K562 (cell line): ENCODE measurements around the gene MEF2C. TPM values are rescaled to one million over a fixed set of nuclear protein-coding genes. Genes with fewer than 3 reads are reported as not detected.

Experiments
- EGR1 ChIP-seq: fragments of 450-650 bp; conservative IDR thresholded peaks from 2 replicates; pipeline ENCODE4 v1.6.1; 2017; ENCODE audit warnings: mild to moderate bottlenecking
- MIER1 ChIP-seq: fragments of 450-650 bp; IDR thresholded peaks from 2 replicates; pipeline ENCODE4 v1.6.1; 2016; ENCODE audit warnings: antibody characterized with exemption, mild to moderate bottlenecking, low read depth
- NCOA1 ChIP-seq: fragments of 450-650 bp; IDR thresholded peaks from 2 replicates; pipeline ENCODE4 v1.6.1; 2016; ENCODE audit warnings: low read depth
- NFATC3 ChIP-seq: fragments of 450-650 bp; IDR thresholded peaks from 2 replicates; pipeline ENCODE4 v1.6.1; 2017; ENCODE audit warnings: mild to moderate bottlenecking
- PHF20 ChIP-seq: fragments of 450-650 bp; IDR thresholded peaks from 2 replicates; pipeline ENCODE4 v1.6.1; 2018; ENCODE audit not compliant: partially characterized antibody
- RAD21 ChIP-seq, 2 experiments: fragments of 250-450 bp in 1 of 2; fragments of 450-650 bp in 1 of 2; sonication (Bioruptor Pico) in 1 of 2; formaldehyde crosslinking in 1 of 2; IDR thresholded peaks in 1 of 2; conservative IDR thresholded peaks in 1 of 2; 2 replicates each; pipeline versions ENCODE4 v1.4.0 to v1.8.0; 2020 to 2022; ENCODE audit warnings: mild to moderate bottlenecking in 2 of 2, moderate library complexity in 1 of 2
- RBM15 ChIP-seq: fragments of 200-400 bp; formaldehyde crosslinking; IDR thresholded peaks from 2 replicates; pipeline ENCODE4 v1.6.1; 2018; ENCODE audit warnings: mild to moderate bottlenecking, low read length, moderate library complexity; ENCODE audit not compliant: insufficient read depth
- SMAD1 ChIP-seq: fragments of 150-350 bp; IDR thresholded peaks from 2 replicates; pipeline ENCODE4 v1.6.1; 2014; ENCODE audit warnings: low read length, low read depth; ENCODE audit not compliant: partially characterized antibody
- SMAD4 ChIP-seq: fragments of 250-450 bp; sonication (Bioruptor Pico); conservative IDR thresholded peaks from 2 replicates; pipeline ENCODE4 v1.8.0; 2021; ENCODE audit warnings: inconsistent platforms, mild to moderate bottlenecking, moderate library complexity
- TARDBP ChIP-seq: fragments of 450-650 bp; IDR thresholded peaks from 2 replicates; pipeline ENCODE4 v1.6.1; 2016
- ZC3H8 ChIP-seq: fragments of 450-650 bp; IDR thresholded peaks from 2 replicates; pipeline ENCODE4 v1.6.1; 2017
- ZNF175 ChIP-seq: fragments of 200-800 bp; sonication (Bioruptor generic); IDR thresholded peaks from 2 replicates; pipeline ENCODE4 v1.6.1; 2016; ENCODE audit warnings: low read depth, mild to moderate bottlenecking, missing genetic modification characterization, missing compliant biosample characterization
- polyA plus RNA-seq, 8 experiments: library from polyadenylated mRNA; depleted of rRNA in 4 of 8; stranded (reverse) in 5 of 8; unstranded in 3 of 8; fragments of >200 nt; fragmentation: Nextera tagmentation in 2 of 8; fragmentation: Illumina TruSeq in 1 of 8; extraction: Ambion mirVana in 2 of 8; extraction: Trizol in 1 of 8; gene quantifications; 2 replicates each; pipeline versions ENCODE4 v1.2.1 to v1.2.3, GENCODE V29; 2011 to 2014; ENCODE audit warnings: inconsistent platforms in 1 of 8, missing spikeins in 1 of 8
- total RNA-seq, 7 experiments: library from RNA; depleted of rRNA in 6 of 7; stranded (reverse); fragments of >200 nt in 6 of 7; fragmentation: Illumina TruSeq in 2 of 7; extraction: Trizol in 2 of 7; gene quantifications; 2 replicates each; pipeline versions ENCODE4 v1.2.1 to v1.2.3, GENCODE V29; 2011 to 2021; ENCODE audit warnings: low replicate concordance in 1 of 7
- TF ChIP-seq, protein P1 (sequence below): IDR thresholded peaks from 3 replicates; pipeline ENCODE4 v1.6.1; 2011; ENCODE audit warnings: borderline replicate concordance, mild to moderate bottlenecking; ENCODE audit not compliant: insufficient read length, insufficient read depth
- TF ChIP-seq, protein P2 (sequence below): fragments of 450-650 bp; IDR thresholded peaks from 2 replicates; pipeline ENCODE4 v1.7.0; 2016; ENCODE audit warnings: borderline replicate concordance
- TF ChIP-seq, protein P3 (sequence below): fragments of 450-650 bp; formaldehyde crosslinking; IDR thresholded peaks from 2 replicates; pipeline ENCODE4 v1.4.0; 2020; ENCODE audit warnings: mild to moderate bottlenecking, moderate library complexity

MEF2C gene
- total and polyA plus RNA-seq, 9 of the 15 experiments (the other 6 are each of a cell fraction or from before 2014, with no cell fraction given) = 25.1 to 67.8 (median 58.3) TPM

DNA sequence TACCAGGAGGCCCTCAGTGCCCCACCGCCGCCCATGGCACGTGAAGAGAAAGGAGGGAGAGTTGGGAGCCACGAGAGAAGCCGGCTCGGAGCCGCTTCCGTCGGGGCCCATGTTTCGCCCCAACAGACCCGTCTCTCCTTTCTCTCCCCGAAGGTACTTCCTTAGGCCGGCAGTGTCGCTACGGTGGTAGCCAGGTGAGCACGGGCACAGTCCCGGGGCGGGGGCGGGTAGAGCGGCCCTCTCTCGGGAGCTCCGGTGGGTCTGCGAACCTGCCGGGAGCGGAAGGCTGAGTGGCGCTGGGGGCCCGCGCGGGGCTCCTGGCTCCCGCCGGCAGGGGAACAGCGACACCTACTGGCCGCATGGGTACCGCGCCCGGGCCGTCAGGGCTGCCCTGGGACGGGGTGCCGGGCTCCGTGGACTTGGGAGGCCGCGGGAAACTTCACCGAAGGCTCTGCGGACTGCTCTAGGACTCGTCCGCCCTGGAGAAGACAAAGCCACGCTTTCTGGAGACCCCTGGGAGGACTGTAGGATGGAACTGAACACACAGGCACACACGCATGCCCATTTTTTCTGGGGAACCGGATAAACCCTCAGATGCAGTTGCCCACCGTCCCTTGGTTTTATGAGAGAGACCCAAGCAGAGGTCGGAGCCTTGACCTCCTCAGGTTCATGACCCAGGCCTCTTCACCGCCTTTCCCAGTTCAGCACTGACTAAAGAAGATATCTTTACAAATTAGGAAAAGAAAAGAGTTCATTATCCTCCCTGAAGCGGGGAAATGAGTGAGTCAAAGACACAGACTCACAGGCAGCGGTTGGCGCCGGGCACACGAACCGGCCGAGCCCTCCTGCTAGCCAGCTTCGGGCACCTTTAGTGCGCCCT lies 202.5 kb downstream of the MEF2C start (continued):
- peak; percentile 90 to 93 for TF ChIP-seq RAD21 (CRISPR knock-in tag; conservative IDR thresholded peaks at IDR 0.05 in 1 of 2, IDR thresholded peaks at IDR 0.05 in 1 of 2)
- TF ChIP-seq PHF20 = no peak
- TF ChIP-seq ZNF175 (CRISPR knock-in tag) = no peak
- TF ChIP-seq, protein P1, sequence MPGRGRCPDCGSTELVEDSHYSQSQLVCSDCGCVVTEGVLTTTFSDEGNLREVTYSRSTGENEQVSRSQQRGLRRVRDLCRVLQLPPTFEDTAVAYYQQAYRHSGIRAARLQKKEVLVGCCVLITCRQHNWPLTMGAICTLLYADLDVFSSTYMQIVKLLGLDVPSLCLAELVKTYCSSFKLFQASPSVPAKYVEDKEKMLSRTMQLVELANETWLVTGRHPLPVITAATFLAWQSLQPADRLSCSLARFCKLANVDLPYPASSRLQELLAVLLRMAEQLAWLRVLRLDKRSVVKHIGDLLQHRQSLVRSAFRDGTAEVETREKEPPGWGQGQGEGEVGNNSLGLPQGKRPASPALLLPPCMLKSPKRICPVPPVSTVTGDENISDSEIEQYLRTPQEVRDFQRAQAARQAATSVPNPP = no peak
- no peak for TF ChIP-seq MIER1
- no peak for TF ChIP-seq NFATC3
- 0 out of 2 replicates have a peak, but pooled peaks have one; percentile 26 for TF ChIP-seq TARDBP
- TF ChIP-seq, protein P2, sequence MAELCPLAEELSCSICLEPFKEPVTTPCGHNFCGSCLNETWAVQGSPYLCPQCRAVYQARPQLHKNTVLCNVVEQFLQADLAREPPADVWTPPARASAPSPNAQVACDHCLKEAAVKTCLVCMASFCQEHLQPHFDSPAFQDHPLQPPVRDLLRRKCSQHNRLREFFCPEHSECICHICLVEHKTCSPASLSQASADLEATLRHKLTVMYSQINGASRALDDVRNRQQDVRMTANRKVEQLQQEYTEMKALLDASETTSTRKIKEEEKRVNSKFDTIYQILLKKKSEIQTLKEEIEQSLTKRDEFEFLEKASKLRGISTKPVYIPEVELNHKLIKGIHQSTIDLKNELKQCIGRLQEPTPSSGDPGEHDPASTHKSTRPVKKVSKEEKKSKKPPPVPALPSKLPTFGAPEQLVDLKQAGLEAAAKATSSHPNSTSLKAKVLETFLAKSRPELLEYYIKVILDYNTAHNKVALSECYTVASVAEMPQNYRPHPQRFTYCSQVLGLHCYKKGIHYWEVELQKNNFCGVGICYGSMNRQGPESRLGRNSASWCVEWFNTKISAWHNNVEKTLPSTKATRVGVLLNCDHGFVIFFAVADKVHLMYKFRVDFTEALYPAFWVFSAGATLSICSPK = no peak
- TF ChIP-seq SMAD4 (CRISPR knock-in tag) = no peak
- TF ChIP-seq RBM15 = no peak
- no peak for TF ChIP-seq NCOA1
- no peak for TF ChIP-seq SMAD1
- TF ChIP-seq, protein P3, sequence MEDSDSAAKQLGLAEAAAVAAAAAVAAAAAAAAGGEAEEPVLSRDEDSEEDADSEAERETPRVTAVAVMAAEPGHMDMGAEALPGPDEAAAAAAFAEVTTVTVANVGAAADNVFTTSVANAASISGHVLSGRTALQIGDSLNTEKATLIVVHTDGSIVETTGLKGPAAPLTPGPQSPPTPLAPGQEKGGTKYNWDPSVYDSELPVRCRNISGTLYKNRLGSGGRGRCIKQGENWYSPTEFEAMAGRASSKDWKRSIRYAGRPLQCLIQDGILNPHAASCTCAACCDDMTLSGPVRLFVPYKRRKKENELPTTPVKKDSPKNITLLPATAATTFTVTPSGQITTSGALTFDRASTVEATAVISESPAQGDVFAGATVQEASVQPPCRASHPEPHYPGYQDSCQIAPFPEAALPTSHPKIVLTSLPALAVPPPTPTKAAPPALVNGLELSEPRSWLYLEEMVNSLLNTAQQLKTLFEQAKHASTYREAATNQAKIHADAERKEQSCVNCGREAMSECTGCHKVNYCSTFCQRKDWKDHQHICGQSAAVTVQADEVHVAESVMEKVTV (CRISPR knock-in tag) = peak; percentile 80
- no peak for TF ChIP-seq EGR1
- no peak for TF ChIP-seq ZC3H8
